Measurements from ENCODE around the gene DSCAML1.

The DSCAML1 gene

GRCh38 chr11:117387992-117388755 is 408.8 kb downstream of the DSCAML1 start:
- no peak for TF ChIP-seq NFRKB (IDR thresholded peaks at IDR 0.05)
- ChIA-PET CTCF (no interaction called here), POLR2A (no interaction called here)
- no peak for DNase-seq (ENCODE audit: extremely low spot score)

GRCh38 chr11:117385906-117386305 is 411.1 kb downstream of the DSCAML1 start:
- DNase-seq (ENCODE audit: extremely low spot score) = no peak
- CTCF ChIA-PET = no interaction called here
- POLR2A ChIA-PET = no interaction called here
- no peak for TF ChIP-seq TARDBP (IDR thresholded peaks at IDR 0.05)
- TF ChIP-seq BHLHE40 (IDR thresholded peaks at IDR 0.05; ENCODE audit: borderline replicate concordance) = no peak
- TF ChIP-seq SP1 (IDR thresholded peaks at IDR 0.05) = no peak

GRCh38 chr11:117385471-117385870 is 411.5 kb downstream of the DSCAML1 start:
- TF ChIP-seq FOXA1 (IDR thresholded peaks at IDR 0.05) = no peak
- TF ChIP-seq ELF4 (IDR thresholded peaks at IDR 0.05) = no peak
- no peak for TF ChIP-seq NFRKB (IDR thresholded peaks at IDR 0.05)
- no peak for TF ChIP-seq ZNF384 (IDR thresholded peaks at IDR 0.05)
- no peak for TF ChIP-seq TARDBP (IDR thresholded peaks at IDR 0.05)
- no peak for TF ChIP-seq SP1 (IDR thresholded peaks at IDR 0.05)
- no peak for TF ChIP-seq LEF1 (IDR thresholded peaks at IDR 0.05; ENCODE audit: borderline replicate concordance)
- no peak for TF ChIP-seq L3MBTL2 (conservative IDR thresholded peaks at IDR 0.05)
- no peak for DNase-seq (ENCODE audit: extremely low spot score)
- CTCF ChIA-PET = no interaction called here
- POLR2A ChIA-PET = no interaction called here

GRCh38 chr11:117384045-117384444 is 413.0 kb downstream of the DSCAML1 start:
- no peak for TF ChIP-seq SUZ12 (IDR thresholded peaks at IDR 0.05)
- no peak for TF ChIP-seq HDGF (IDR thresholded peaks at IDR 0.05; ENCODE audit: borderline replicate concordance)
- no peak for TF ChIP-seq CTBP1 (IDR thresholded peaks at IDR 0.05; ENCODE audit: borderline replicate concordance)
- no peak for TF ChIP-seq PKNOX1 (IDR thresholded peaks at IDR 0.05)
- TF ChIP-seq FOXM1 (IDR thresholded peaks at IDR 0.05; ENCODE audit: borderline replicate concordance) = no peak
- no peak for TF ChIP-seq TARDBP (IDR thresholded peaks at IDR 0.05)
- TF ChIP-seq FOXK2 (IDR thresholded peaks at IDR 0.05) = no peak
- no peak for TF ChIP-seq NFRKB (IDR thresholded peaks at IDR 0.05)
- no peak for TF ChIP-seq ELF4 (IDR thresholded peaks at IDR 0.05)
- no peak for TF ChIP-seq FOXA1 (IDR thresholded peaks at IDR 0.05)
- TF ChIP-seq ARNT (IDR thresholded peaks at IDR 0.05) = no peak
- no peak for TF ChIP-seq LEF1 (IDR thresholded peaks at IDR 0.05; ENCODE audit: borderline replicate concordance)
- TF ChIP-seq ZNF384 (IDR thresholded peaks at IDR 0.05) = no peak
- no peak for TF ChIP-seq SP1 (IDR thresholded peaks at IDR 0.05)
- POLR2A ChIA-PET = no interaction called here
- DNase-seq (ENCODE audit: extremely low spot score) = no peak
- CTCF ChIA-PET = no interaction called here

- TF ChIP-seq NFRKB (IDR thresholded peaks at IDR 0.05) (no peak), ARNT (IDR thresholded peaks at IDR 0.05) (no peak), CTBP1 (IDR thresholded peaks at IDR 0.05; ENCODE audit: borderline replicate concordance) (no peak), TARDBP (IDR thresholded peaks at IDR 0.05) (no peak), FOXA1 (IDR thresholded peaks at IDR 0.05) (no peak), FOXM1 (IDR thresholded peaks at IDR 0.05; ENCODE audit: borderline replicate concordance) (no peak), HDGF (IDR thresholded peaks at IDR 0.05; ENCODE audit: borderline replicate concordance) (no peak), ELF4 (IDR thresholded peaks at IDR 0.05) (no peak)
- no peak for DNase-seq (ENCODE audit: extremely low spot score)
- POLR2A ChIA-PET = no interaction called here
- CTCF ChIA-PET = no interaction called here
These were observed 414.3 kb downstream of the DSCAML1 start for GRCh38 chr11:117382746-117383145.

GRCh38 chr11:117381481-117382387 is 415.3 kb downstream of the DSCAML1 start:
- TF ChIP-seq LEF1 (IDR thresholded peaks at IDR 0.05; ENCODE audit: borderline replicate concordance) = no peak
- no peak for TF ChIP-seq NFRKB (IDR thresholded peaks at IDR 0.05)
- no peak for TF ChIP-seq L3MBTL2 (conservative IDR thresholded peaks at IDR 0.05)
- no peak for TF ChIP-seq ZNF384 (IDR thresholded peaks at IDR 0.05)
- TF ChIP-seq FOXK2 (IDR thresholded peaks at IDR 0.05) = no peak
- no peak for TF ChIP-seq BHLHE40 (IDR thresholded peaks at IDR 0.05; ENCODE audit: borderline replicate concordance)
- TF ChIP-seq FOXA1 (IDR thresholded peaks at IDR 0.05) = no peak
- no peak for TF ChIP-seq SUZ12 (IDR thresholded peaks at IDR 0.05)
- no peak for TF ChIP-seq FOXM1 (IDR thresholded peaks at IDR 0.05; ENCODE audit: borderline replicate concordance)
- no peak for TF ChIP-seq ARNT (IDR thresholded peaks at IDR 0.05)
- TF ChIP-seq HDGF (IDR thresholded peaks at IDR 0.05; ENCODE audit: borderline replicate concordance) = no peak
- TF ChIP-seq PKNOX1 (IDR thresholded peaks at IDR 0.05) = no peak
- no peak for TF ChIP-seq CTBP1 (IDR thresholded peaks at IDR 0.05; ENCODE audit: borderline replicate concordance)
- no peak for TF ChIP-seq TARDBP (IDR thresholded peaks at IDR 0.05)
- ChIA-PET POLR2A (interaction anchor here (0.6 kb wide), 1 partner anchor 409 kb away, joined by 3 read pairs; no protein-coding TSS in a partner anchor), CTCF (no interaction called here)
- DNase-seq (ENCODE audit: extremely low spot score) = no peak

- CTCF ChIA-PET = no interaction called here
- TF ChIP-seq LEF1 (IDR thresholded peaks at IDR 0.05; ENCODE audit: borderline replicate concordance) (no peak), FOXK2 (IDR thresholded peaks at IDR 0.05) (no peak), SP1 (IDR thresholded peaks at IDR 0.05) (no peak), ZNF384 (IDR thresholded peaks at IDR 0.05) (no peak)
- POLR2A ChIA-PET = no interaction called here
- no peak for DNase-seq (ENCODE audit: extremely low spot score)
These were observed 416.3 kb downstream of the DSCAML1 start for GRCh38 chr11:117380676-117381075.
